ENCODE data around the gene MN1.

GRCh38 chr22:27788500-27789288 is 12.9 kb downstream of the MN1 start:
- TF ChIP-seq CTCF (IDR thresholded peaks at IDR 0.05; ENCODE audit: control extremely low read depth in 1 of 3, insufficient read depth in 1 of 3, low read depth in 1 of 3, low read length in 3 of 3) (no peak), RNF2 (IDR thresholded peaks at IDR 0.05; ENCODE audit: borderline replicate concordance, low read depth, low read length, missing control alignments, poor library complexity, severe bottlenecking) (no peak), EZH2 (IDR thresholded peaks at IDR 0.05; ENCODE audit: low read depth, low read length, severe bottlenecking) (no peak), SUZ12 (IDR thresholded peaks at IDR 0.05; ENCODE audit: low read length) (no peak), SIRT6 (IDR thresholded peaks at IDR 0.05; ENCODE audit: low read length) (no peak), RBBP5 (IDR thresholded peaks at IDR 0.05; ENCODE audit: borderline replicate concordance, low read depth, low read length) (no peak), CBX5 (IDR thresholded peaks at IDR 0.05; ENCODE audit: low read depth, low read length) (no peak), RFX5 (IDR thresholded peaks at IDR 0.05; ENCODE audit: borderline replicate concordance, low read depth, low read length) (no peak), TEAD4 (IDR thresholded peaks at IDR 0.05; ENCODE audit: low read depth, low read length) (no peak), JUND (IDR thresholded peaks at IDR 0.05; ENCODE audit: low read length) (no peak), EP300 (IDR thresholded peaks at IDR 0.05; ENCODE audit: borderline replicate concordance in 1 of 2, low read depth in 2 of 2, low read length in 2 of 2) (no peak), POLR2AphosphoS5 (IDR thresholded peaks at IDR 0.05; ENCODE audit: low read depth, low read length) (no peak)
